Left lung (tissue), 10 donors: Measurements from ENCODE around the gene PLEKHS1. TPM values are rescaled to one million over a fixed set of nuclear protein-coding genes. Genes with fewer than 3 reads are reported as not detected.

Experiments used
- ATAC-seq: fragments of 200-7000 bp; cut with Tn5 transposase; one replicate; pipeline ENCODE4 v1.9.1; 2020; ENCODE audit warnings: moderate library complexity
- DNase-seq, 4 donors: peaks; one replicate each; pipeline ENCODE4 v3.0.0-alpha.2; 2013 to 2020
- H3K27ac ChIP-seq, 2 donors: fragments of 200-600 bp; sonication (generic) in 1 of 2; one replicate each; pipeline versions ENCODE4 v1.5.0 to v1.8.0; 2020 to 2021
- H3K27me3 ChIP-seq, 2 donors: fragments of 200-600 bp; sonication (generic) in 1 of 2; one replicate each; pipeline versions ENCODE4 v1.5.0 to v1.8.0; 2020 to 2021
- H3K36me3 ChIP-seq, 2 donors: fragments of 200-600 bp; sonication (generic) in 1 of 2; one replicate each; pipeline versions ENCODE4 v1.5.0 to v1.8.0; 2020 to 2021
- H3K4me1 ChIP-seq, 2 donors: fragments of 200-600 bp; one replicate each; pipeline ENCODE4 v1.8.0; 2021
- H3K4me3 ChIP-seq, 2 donors: fragments of 200-600 bp; sonication (generic) in 1 of 2; one replicate each; pipeline versions ENCODE4 v1.5.0 to v1.8.0; 2020 to 2021; ENCODE audit warnings: mild to moderate bottlenecking in 1 of 2
- H3K9me3 ChIP-seq, 2 donors: fragments of 200-600 bp; sonication (generic) in 1 of 2; one replicate each; pipeline versions ENCODE4 v1.5.0 to v1.8.0; 2020 to 2021
- intact Hi-C, 2 donors: fragments of 100-400 bp; cut with DNase I; formaldehyde crosslinking; loops; one replicate each; pipeline versions ENCODE4 v1.11.2 to v1.14.2; 2022
- polyA plus RNA-seq, 6 donors: library from polyadenylated mRNA; unstranded; fragments of 120-200 nt; gene quantifications; one replicate each; pipeline ENCODE4 v1.2.1, GENCODE V29; 2013; ENCODE audit not compliant: insufficient read length in 6 of 6
- total RNA-seq, 2 donors: library from RNA; stranded (reverse); fragmentation: NEBNext Ultra II Directional; extraction: Animal tissue kit (Norgen Biotek cat#: 25700); gene quantifications; one replicate each; pipeline ENCODE4 v1.2.1, GENCODE V29; 2021
- TF ChIP-seq, protein P1 (sequence below), 2 donors: fragments of 200-600 bp; sonication (generic) in 1 of 2; IDR thresholded peaks; one replicate each; pipeline versions ENCODE4 v1.5.0 to v1.8.0; 2021; ENCODE audit warnings: antibody characterized with exemption in 2 of 2
- donor health status: DM: no; HTN: yes; CAD: no.
- donor health status: DM: no; HTN: no; CAD: no.

PLEKHS1 gene
- total and polyA plus RNA-seq, 8 donors: 0.05 to 4.7 (median 0.13) TPM; not detected in 1

- Histone ChIP-seq H3K4me1 (peaks cover 0 to 10% of the 10 kb centered on the region in 2 donors), H3K9me3 (no peaks in the 10 kb centered on the region), H3K4me3 (no peak overlapping the region), H3K27me3 (no peaks in the 10 kb centered on the region), H3K36me3 (no peaks in the 10 kb centered on the region), H3K27ac (no peak overlapping the region)
- TF ChIP-seq, protein P1, sequence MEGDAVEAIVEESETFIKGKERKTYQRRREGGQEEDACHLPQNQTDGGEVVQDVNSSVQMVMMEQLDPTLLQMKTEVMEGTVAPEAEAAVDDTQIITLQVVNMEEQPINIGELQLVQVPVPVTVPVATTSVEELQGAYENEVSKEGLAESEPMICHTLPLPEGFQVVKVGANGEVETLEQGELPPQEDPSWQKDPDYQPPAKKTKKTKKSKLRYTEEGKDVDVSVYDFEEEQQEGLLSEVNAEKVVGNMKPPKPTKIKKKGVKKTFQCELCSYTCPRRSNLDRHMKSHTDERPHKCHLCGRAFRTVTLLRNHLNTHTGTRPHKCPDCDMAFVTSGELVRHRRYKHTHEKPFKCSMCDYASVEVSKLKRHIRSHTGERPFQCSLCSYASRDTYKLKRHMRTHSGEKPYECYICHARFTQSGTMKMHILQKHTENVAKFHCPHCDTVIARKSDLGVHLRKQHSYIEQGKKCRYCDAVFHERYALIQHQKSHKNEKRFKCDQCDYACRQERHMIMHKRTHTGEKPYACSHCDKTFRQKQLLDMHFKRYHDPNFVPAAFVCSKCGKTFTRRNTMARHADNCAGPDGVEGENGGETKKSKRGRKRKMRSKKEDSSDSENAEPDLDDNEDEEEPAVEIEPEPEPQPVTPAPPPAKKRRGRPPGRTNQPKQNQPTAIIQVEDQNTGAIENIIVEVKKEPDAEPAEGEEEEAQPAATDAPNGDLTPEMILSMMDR (IDR thresholded peaks at IDR 0.05): no peak
- intact Hi-C loops: no loop called here
- no peak for DNase-seq
- ATAC-seq: no peak
These were observed 11.9 kb upstream of the PLEKHS1 start for GRCh38 chr10:113739577-113739976.

GRCh38 chr10:113740850-113741249 is 10.6 kb upstream of the PLEKHS1 start:
- Histone ChIP-seq H3K36me3 (no peaks in the 10 kb centered on the region), H3K4me1 (peaks cover 0 to 6% of the 10 kb centered on the region in 2 donors), H3K4me3 (no peak overlapping the region), H3K9me3 (no peaks in the 10 kb centered on the region), H3K27ac (no peak overlapping the region), H3K27me3 (no peaks in the 10 kb centered on the region)
- ATAC-seq: peak; percentile 60
- TF ChIP-seq, protein P1 (IDR thresholded peaks at IDR 0.05): no peak
- intact Hi-C loops: no loop called here
- DNase-seq: peak in 1 of 4 donors; percentile 51

DNA sequence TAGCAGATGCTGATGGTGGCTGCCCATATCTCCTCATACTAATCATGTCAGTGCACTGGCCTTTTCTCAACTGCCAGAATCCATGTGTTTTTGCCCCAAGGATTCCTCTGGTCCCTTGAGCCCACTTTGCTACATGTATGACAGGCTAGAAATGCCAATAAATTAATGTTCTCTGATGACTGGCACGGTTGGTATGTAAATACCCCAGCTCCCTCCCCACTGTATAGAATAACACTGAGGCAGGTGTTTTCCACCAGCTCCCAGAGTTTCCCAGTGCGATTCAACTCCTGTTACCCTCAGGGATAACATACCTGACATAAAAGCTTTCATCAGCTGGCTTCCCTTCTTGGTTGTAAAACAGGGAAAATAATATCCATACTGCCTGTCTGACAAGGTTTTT is 9.0 kb upstream of the PLEKHS1 start:
- no peaks in the 10 kb centered on the region for H3K36me3 ChIP-seq

GRCh38 chr10:113743594-113743993 is 7.9 kb upstream of the PLEKHS1 start:
- TF ChIP-seq, protein P1 (IDR thresholded peaks at IDR 0.05): no peak
- Histone ChIP-seq H3K27ac (no peak overlapping the region), H3K36me3 (no peaks in the 10 kb centered on the region), H3K9me3 (no peaks in the 10 kb centered on the region), H3K4me3 (no peak overlapping the region), H3K4me1 (peaks cover 0 to 5% of the 10 kb centered on the region in 2 donors), H3K27me3 (no peaks in the 10 kb centered on the region)
- ATAC-seq: no peak
- intact Hi-C loops: no loop called here
- DNase-seq: no peak

More for the DNA sequence above, 9.0 kb upstream of the PLEKHS1 start:
- ATAC-seq (no peak), DNase-seq (no peak)
- no peak overlapping the region for H3K4me3 ChIP-seq
- H3K27ac ChIP-seq: no peak overlapping the region
- TF ChIP-seq, protein P1 (IDR thresholded peaks at IDR 0.05): no peak
- H3K27me3 ChIP-seq: no peaks in the 10 kb centered on the region
- H3K9me3 ChIP-seq: no peaks in the 10 kb centered on the region
- intact Hi-C loops: no loop called here
- H3K4me1 ChIP-seq: peaks cover 0 to 5% of the 10 kb centered on the region in 2 donors

DNA sequence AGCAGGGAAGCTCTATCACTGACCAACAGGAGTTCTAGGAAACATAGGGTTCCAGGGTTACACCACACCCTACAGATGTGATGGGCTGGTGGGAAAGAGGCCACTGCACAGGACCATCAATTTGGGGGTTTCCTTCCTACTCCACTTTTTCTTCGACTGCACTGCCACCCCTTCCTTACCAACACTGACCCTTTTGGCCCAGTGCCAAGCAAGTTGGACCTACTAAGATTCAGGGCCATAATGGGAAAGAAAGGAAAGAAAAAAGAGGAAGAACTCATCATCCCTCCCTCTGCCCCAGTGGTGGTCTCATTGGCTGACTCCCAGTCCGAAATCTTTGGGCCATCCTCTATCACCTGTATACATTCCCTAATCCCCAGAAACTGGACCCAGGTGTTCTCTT is 6.1 kb upstream of the PLEKHS1 start:
- no peak for DNase-seq
- Histone ChIP-seq H3K27ac (no peak overlapping the region), H3K36me3 (no peaks in the 10 kb centered on the region), H3K4me1 (peaks cover 0 to 5% of the 10 kb centered on the region in 2 donors), H3K27me3 (no peaks in the 10 kb centered on the region), H3K4me3 (no peak overlapping the region), H3K9me3 (no peaks in the 10 kb centered on the region)
- intact Hi-C loops: no loop called here
- ATAC-seq: no peak
- TF ChIP-seq, protein P1 (IDR thresholded peaks at IDR 0.05): no peak
